ENCODE results near the gene SLC27A4.

GRCh38 chr9:128375865-128376264 lies 35.5 kb downstream of the SLC27A4 start:
- TF ChIP-seq, protein P1, sequence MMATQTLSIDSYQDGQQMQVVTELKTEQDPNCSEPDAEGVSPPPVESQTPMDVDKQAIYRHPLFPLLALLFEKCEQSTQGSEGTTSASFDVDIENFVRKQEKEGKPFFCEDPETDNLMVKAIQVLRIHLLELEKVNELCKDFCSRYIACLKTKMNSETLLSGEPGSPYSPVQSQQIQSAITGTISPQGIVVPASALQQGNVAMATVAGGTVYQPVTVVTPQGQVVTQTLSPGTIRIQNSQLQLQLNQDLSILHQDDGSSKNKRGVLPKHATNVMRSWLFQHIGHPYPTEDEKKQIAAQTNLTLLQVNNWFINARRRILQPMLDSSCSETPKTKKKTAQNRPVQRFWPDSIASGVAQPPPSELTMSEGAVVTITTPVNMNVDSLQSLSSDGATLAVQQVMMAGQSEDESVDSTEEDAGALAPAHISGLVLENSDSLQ (IDR thresholded peaks at IDR 0.05), result no peak
- TF ChIP-seq FOXK2 (IDR thresholded peaks at IDR 0.05) (no peak), FOXA1 (IDR thresholded peaks at IDR 0.05) (no peak), SP1 (IDR thresholded peaks at IDR 0.05) (no peak), NFRKB (IDR thresholded peaks at IDR 0.05) (no peak), L3MBTL2 (conservative IDR thresholded peaks at IDR 0.05) (no peak), SUZ12 (IDR thresholded peaks at IDR 0.05) (no peak), BHLHE40 (IDR thresholded peaks at IDR 0.05; ENCODE audit: borderline replicate concordance) (no peak), ELF4 (IDR thresholded peaks at IDR 0.05) (no peak), FOXM1 (IDR thresholded peaks at IDR 0.05; ENCODE audit: borderline replicate concordance) (no peak), ARNT (IDR thresholded peaks at IDR 0.05) (no peak), TARDBP (IDR thresholded peaks at IDR 0.05) (no peak), HDGF (IDR thresholded peaks at IDR 0.05; ENCODE audit: borderline replicate concordance) (no peak), CTBP1 (IDR thresholded peaks at IDR 0.05; ENCODE audit: borderline replicate concordance) (no peak)

Measured in HEK293T (cell line).